Stimulated activated CD4-positive, alpha-beta T cell treated with anti-CD3 and anti-CD28 coated beads, Interleukin-1b, Interleukin-23, amount 100 ng/mL, for 48 hours (primary cell): ENCODE data around the gene DYSF.

ENCODE experiments used
- DNase-seq: peaks from one replicate; pipeline ENCODE4 v3.0.0-alpha.2; 2020

The DYSF gene

DNA sequence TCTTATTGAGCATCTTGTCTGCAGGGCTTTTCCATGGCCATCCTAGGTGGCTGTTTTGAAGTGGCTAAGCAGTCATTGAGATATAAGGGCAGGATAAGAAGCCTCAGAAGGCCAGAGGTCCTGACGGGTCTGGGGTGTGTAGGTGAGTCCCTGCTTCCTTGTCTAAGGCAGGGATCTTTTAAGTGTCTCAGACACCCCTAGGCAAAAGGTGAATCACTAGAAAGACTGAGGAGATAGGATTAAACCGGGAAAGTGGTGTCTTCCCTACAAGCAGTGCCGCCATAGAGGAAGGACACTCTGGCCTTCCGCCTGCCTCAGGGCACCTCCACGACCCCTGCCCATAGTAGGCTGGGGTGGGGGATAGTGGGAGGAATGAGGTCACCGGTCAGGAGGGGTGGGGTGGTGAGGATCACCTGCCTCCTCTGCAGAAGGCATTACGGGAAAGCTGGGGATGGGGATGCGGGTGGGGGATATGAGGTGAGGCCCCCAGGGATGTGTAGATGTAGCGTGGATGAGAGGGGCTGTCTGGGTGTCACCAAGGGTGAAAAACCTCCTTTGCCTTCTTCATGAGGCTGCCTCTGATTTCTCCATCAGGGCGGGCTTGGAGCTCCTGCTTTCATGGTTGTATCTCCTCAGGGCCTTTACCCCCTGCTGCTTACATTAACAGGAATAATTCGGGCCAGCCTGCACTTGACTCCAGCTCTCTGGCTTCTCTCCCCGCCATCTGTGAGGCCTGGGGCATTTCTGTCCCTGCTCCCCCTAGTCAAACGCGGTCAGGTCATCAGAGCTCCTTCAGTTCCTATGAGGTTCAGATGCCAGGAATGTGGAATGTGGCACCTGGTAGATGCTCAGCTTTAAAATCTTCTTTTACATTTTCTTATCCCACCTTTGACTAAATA lies 244.0 kb downstream of the DYSF start:
- no peak for DNase-seq

DNA sequence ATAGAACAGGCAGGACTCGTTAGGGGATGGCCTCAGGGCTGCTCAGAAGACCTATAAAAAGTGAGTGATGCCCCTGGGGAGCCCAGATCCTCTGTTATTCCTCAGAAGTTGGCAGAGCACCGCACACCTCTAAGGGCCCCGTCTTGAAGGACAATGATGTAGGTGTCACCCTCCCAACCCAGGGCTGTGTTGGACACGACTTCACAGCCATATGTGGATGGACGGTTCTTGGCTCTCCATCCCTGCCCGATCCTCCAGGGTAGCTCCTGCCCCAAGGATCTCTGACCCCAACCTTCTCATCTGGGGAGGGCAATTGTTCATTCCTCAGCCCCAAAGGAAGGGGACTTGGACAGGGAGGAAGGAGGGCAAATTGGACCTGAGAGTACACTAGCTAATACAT lies 246.1 kb downstream of the DYSF start:
- DNase-seq: no peak

DNA sequence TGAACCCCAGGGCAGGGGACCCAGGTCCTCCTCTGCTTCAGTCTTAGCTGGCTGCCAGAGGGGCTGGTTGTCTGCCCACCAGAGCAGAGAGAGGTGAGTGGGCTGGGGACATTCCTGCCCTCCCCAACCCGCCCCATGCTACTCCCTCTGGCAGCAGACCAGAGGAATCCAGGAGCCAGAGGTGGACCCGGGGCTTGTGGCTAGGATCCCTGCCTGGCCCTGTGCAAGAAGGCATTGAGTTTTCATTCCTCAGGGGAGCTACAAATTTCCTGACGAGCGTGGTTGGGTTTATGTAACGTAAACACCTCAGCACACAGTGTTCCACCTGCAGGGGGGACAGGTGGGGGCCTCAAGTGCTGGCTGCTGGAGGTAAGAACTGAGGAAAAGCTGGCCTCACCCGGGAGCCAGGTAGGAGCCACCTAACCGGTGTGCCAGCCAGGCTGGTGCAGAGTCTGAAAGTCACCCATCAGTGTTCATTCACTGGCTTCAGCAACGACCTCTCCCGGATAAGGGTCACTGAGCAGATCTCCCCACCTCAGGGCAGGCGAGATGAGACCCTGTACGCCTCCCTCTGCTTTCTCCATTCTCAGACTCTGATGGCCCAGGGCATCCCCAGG lies 246.8 kb downstream of the DYSF start:
- no peak for DNase-seq

DNA sequence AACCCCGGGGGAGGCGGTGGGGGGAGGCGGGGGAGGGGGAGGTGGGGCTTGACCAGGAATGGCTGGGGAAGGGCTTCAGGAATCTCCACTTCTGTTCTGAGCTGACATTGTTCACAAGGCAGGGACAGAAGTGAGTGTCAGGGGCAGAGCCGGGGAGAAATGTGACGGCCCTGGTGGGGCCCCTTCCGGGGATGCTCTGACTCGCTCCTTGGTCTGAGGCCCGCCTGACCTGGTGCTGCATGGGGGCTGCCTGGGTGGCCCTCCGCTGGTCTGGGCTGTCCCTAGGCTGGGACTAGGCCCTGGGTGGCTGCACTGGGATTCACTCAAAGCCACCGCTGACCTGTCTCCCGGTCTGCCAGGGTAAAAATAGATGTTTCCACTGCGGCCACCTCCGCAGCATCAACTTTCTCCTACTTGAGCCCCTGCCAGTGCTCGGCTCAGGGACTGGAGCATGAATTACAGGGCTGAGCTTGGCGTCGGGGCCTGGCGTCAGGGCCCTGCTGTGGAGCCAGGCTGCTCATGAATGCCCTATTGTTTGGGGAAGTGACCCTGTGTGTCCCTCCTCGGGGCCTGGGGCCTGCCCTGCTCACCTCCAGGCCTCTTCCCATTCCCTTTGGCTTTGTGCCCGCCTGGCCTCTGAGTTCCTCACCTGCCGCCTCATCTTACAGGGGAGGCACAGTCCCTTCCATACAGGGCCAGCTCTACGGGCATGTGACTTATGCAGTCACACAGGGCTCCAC lies 247.5 kb downstream of the DYSF start:
- DNase-seq: no peak

DNA sequence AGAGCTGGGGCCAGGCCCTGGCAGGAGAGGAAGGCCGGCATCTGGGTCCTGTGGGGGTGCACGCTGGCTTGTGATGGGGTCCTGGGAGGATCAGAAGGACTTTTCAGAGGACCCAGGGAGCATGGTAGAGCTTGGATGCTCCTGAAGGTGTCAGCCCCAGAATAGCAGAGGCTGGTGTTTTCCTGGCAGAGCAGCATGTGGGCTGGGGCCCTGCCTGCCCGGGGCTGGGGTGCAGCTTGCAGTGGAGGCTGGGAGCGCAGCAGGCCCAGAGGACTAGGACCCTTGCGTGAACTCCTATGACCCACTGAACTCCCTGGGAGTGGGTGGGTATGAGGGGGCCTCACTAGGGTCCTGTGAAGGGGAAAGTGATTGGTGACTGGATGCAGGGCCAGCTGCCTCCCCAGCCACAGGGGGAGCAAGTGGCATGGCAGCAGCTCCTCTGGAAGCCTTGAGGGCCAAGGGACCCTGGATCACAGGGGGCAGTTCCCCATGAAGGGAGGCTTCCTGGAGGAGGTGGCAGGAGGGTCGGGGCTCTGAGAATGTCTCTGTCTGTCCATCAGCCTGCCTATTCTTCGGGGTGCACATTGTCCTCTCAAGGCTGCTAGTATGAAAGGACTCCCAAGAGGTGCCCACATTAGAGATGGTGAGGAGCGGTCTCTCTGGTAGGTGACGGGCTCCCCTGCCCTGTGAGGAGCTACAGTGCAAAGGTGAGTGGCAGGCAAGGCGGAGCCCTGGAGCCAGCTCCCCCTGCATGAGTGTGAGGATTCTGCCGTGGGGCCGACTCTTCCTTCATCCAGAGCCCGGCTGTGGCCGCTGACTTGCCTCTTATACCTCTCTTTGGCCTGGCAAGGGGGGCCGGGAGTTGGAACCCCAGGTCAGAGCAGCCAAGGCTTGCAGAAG lies 249.0 kb downstream of the DYSF start:
- DNase-seq: no peak

DNA sequence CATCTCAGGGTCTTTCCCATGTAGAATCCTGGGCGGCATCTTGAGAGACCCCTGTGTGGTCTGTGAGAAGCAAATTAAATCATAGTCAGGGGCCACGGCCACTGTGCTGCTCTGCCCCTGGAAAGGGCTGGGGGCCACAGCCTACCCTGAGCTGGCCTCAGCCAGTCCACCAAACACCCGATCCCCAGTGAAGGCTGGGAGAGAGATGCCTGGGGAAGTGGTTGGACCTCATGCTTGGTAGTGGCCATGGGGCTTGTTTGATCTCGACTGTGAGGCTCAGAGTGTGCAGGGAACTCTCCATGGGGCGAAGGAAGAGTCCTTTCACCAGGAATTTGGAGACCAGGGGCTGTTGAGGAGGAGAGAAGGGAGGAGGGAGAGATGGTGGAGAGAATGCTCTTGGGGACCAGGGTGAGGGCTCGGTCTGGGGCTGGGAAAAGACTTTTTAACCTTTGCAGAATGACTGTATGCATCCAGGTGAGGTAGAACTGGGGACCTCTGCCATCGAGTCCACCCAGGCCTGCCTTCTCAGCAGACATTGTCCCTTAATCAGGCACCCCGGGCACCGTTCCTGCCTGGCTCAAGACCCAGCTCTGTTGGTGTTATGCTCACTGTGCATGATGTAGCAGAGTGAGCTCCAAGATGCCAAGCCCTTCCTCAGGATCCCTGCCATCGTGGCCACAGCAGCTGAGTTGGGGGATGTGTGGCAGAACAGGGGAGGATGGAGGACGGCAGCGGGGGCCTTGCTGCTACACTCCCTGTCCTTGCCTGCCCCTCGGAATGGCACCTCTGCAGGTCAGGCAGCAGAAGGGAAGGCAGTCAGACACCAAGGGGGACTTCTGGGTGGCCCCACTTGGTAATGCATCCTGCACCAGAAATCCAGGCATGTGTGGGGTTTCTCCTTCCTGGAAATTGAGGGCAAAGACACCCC lies 249.9 kb downstream of the DYSF start:
- no peak for DNase-seq

DNA sequence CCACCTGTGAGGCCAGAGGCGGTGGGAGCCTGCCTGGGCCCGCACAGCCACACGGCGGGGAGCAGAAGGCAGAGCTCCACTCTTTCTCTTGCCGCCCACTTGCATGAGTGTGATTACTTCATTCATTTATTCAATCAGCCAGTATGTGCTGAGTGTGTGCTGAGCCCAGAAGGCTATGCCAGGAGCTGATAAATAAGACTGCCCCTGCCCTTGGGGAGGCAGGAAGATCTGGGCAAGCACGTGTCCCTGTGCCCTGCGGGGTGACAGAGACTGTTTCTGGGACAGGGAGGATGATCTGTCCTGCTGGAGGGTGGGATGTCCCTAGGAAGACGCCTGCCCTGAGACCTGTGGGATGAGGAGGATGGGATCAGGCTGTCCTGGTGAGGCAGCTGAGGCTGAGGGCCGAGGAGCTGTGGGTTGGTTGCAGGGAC lies 250.8 kb downstream of the DYSF start:
- DNase-seq: no peak

DNA sequence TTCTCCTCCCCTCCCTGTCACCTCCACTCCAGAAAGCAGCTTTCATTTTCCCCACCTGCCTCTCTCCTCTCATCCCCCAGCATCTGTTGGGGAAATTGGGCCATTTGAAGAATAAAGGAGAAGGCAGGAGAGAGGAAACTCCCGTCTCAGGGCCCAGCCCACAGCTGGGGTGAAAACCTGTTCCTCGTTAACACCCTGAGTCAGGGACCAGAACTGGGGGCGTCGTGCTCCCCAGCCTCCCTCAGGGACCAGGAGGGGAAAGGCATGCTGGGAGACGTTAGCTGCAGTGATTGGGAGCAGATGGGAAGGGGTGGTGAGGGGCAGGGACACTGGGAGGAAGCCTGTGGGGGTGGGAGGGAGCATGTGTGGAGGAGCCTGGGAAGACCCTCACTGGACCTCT lies 251.3 kb downstream of the DYSF start:
- no peak for DNase-seq

DNA sequence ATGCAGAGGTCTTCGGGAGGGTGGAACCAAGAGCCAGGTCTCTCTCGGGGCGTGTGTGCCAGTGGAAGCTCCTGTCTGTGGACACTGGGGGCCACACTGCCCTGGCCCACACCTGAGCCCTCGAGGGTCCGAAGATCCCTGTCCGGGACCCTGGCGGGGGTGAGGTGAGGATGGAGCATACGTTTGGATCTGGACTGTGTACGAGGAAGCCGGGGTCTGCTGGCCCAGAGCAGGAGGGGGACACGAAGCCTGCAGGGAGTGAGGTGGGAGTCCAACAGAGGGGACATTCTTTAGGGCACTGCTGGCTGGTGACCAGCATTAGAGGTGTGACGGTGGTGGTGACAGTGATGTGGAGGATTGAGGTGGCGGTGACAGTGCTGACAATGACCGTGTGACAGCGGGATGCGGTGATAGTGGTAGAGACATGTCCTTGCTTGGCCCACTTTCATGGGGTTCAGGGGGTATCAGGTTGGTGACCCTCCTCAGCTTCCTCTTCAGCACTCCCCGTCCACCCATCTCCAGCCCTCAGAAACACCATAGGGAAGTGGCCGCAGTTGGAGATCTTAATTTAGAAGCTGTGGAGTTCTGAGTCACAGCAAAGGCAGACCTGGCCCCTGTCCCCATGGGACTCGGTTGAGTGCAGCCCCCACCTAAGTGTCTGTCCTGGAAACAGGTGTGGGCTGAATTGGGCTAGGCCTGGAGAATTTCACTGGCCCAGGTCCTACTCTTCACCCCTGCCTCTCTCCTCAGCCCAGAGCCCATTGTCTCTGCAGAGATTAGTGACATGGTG lies 252.0 kb downstream of the DYSF start:
- no peak for DNase-seq

DNA sequence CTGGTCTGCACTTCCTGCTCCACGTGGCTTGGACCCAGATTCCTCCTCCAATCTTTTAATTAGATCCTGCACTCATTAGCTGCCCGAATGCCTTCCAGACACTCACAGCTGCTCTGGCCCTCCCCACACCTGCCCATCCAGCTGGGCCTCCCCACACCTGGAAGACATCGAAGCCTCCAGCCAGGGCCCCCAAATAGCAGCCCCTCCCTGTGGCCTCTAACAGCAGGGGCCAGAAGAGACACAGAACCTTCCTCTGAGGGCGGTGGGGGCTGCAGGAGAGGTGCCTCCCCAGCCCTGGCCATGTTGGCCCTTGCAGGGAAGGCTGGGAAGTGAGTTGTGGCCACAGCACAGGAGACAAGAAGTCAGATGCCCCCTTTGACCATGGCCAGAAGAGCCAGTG lies 252.8 kb downstream of the DYSF start:
- DNase-seq: no peak

DNA sequence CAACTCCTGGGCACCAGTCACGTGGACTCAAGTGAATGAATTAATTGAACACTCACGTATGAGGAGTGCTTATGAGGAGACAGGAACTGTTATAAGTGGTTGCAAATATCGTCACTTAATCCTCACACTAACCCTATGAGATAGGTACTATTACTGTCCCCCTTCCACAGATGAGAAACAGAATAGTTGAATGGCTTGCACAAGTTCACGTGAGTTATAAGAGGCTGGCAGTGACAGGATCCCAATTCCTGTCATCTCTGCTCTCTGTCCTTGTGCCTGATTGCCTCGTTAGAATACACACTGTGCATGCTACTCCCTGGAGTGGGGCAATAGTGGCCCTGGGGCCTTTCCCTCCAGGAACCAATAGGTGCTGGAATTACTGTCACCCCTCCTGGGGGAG lies 253.5 kb downstream of the DYSF start:
- no peak for DNase-seq

DNA sequence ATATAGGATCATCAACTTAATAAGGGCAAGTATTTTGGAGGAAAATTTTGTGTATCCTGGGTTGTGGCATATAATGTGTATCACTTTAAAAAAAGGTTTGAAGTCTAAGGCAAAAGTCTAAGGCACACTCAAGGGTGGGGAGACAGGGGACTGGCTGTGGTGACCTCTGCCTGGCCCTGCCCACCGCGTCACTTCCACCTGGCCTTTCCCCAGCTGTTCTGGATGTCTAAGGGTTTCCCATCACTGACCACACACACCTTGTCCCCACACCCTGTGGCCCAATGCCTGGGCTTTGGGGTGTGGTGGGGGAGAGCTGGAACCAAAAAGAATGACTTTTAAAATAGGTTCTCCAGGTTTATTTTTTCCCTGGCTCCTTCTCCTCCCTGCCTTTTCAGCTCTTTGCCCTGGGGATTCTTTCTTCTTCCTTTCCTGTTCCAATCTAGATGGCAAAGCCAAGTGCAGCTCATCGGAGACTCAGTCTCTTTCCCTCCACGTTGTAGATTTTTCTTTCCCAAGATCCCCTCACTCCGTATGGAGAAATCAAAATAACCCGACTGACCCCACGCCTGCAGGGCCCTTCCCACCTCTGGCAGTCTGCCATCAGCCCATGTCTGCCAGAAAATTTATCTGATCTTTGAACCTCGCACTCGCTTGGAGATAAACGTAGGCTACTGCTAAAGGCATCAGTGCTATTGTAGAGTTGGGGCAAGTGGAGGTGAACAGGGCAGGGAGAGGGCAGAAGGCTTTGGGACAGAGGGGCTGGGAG lies 257.2 kb downstream of the DYSF start:
- DNase-seq: no peak

DNA sequence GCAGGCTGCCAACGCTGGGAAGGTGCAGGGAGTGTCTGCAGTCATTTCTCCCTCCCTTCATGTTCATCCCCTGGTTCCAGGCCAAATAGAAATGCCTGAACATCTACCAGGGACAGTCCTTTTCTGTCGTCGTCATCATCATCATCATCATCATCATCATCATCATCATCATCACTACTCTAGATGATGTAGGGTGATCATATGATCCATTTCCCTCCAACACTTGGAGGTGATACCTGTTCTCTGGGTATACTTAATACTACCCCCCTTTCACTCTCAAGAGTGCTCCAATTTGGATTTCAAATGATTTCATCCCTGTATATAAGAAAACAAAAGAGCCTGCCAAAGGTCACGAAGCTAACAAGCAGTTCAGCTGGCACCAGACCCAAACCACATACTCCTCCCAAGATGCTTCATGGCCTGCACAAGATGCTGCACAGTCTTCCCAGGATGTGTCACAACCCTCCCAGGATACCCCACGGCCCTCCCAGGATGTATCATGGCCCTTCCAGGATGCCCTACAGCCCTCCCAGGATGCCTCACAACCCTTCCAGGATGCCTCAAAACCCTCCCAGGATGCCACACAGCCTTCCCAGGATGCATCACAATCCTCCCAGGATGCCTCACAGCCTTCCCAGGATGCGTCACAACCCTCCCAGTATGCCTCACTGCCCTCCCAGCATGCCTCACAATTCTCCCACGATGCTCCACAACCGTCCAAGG lies 257.9 kb downstream of the DYSF start:
- no peak for DNase-seq

DNA sequence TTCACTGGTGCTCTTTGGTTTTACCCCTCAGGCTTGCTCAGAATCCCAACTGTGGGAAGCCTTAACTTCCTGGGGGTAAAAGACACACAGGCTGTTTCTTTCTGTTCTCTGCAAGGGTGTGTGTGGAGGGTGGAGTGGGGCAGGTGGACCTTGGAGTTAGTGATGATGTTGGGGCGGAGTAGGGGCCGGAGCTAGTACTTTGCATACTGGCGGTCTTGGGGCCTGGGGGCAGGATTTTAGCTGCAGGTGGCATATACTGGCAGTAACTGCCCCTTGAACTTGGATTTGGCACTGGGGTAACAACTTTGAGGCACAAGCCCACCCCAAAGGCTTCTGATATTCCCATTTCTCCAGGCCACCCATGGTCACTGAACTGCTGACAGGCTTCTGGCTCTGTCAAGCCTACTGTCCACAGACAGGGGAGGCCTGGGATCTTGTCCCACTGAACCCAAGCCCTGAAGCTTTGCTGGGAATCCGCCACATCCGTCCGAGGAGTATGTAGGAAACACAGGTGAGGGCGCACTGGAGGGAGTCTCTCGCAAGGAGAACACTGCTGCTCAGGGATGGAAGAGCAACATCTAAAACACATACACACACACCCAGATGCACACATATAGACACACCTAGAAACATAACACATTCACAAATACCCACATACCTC lies 258.9 kb downstream of the DYSF start:
- DNase-seq: no peak

DNA sequence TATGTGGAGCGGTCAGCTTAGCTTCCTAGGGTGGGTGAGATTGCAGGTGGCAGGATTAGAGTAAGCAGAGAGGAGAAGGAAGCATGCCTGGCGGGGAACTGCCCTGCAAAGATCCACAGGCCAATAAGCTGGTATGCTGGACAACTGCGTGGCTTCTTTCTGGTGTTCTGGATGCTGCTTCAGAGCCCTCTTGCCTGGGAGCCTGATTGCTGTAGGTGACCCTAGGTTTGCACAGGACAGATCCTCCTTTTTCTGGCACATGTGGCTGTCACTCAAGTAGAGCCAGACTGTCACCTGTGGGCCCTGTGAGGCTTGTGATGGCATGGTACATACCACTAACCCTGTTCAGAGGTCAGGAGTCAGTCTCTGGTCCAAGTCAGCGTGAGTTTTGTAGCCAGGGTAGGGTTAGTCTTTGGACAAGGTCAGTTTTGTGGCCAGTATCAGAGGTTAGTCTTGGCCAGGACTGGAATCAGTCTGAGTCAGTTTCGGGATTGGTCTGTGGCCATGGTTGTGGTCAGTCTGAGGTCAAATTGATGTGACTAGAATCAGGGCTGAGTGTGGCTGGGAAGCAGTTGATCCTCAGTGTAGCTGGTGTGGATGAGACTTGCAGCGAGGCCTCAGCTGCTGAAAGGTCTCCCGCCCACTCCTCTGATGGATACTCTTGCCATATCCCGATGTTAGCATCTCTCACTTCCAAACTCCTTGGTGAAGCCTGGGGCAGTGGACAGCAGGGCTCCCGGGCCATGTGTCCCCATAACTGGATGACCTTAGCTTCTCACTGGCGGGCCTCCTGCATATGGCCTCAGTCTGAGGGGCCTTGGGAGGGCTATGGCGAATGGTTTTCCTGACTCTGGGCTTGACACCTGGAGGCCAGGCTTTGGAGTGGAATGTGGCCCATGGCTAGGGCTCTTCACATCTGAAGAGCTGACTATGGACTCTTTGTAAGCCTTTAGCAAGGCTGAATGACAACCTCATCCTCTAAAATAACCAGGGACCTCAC lies 260.5 kb downstream of the DYSF start:
- DNase-seq: no peak

DNA sequence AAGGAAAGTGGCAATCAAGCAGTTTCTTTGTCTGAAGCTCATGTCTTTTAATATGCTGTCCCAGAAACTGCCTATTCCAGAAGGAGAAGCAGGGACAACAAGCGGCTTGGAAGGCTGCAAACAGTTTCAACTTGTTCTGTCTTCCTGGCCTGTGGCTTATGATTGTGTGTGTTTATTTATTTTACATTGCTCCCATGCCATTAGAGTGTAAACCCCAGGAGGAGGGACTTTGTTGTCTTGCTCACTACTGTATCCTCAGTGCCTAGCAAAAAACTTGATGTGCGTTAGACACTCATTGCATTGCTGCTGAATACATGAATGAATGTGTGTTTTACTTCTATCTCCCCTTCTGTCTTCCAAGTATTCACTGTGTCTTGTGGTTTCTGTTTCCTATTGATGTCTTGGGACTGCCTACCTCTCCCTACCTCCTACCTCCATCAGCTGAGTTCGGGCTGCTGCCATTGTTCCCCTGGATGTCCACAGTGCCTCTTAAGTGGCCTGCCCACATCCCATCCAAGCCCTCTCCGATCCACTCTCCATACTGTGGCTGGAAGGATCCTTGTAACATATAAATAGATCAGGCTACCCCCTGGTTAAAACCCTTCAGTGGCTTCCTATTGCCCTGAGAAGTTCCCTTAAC lies 261.4 kb downstream of the DYSF start:
- no peak for DNase-seq

DNA sequence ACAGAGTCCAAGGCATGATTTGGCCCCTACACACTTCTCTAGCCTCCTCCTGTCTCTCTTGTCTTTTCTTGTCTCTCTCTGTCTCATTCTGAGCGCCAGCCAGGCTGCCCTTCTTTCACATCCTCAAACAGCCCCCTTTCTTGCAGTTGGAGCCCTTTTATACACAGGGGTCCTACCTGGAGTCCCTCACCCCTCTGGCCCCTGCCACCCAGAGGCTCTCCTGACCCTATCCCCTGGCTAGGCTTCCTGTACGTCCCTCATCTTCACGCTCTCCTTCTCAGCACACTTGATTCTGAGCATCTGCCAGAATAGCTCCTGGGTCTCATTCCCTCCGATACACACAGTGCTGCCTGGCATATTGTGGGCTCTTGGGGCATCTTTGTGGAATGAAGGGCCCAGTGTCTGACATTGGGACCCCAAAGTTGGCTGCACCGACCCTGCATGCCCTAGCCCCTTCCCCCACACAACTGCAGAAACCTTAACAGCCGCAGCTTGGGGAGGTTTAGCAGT lies 261.9 kb downstream of the DYSF start:
- no peak for DNase-seq
